Mononuclear cell (primary cell): ENCODE results near the gene OSBPL1A. TPM values are rescaled to one million over a fixed set of nuclear protein-coding genes. Genes with fewer than 3 reads are reported as not detected.

Source experiments
- H3K27me3 ChIP-seq: 2 replicates; pipeline ENCODE4 v1.6.0; 2011; ENCODE audit warnings: low read length, control low read depth; ENCODE audit not compliant: insufficient read depth
- H3K4me1 ChIP-seq: 2 replicates; pipeline ENCODE4 v1.5.1; 2011; ENCODE audit warnings: mild to moderate bottlenecking, low read length, control low read depth; ENCODE audit not compliant: insufficient read depth
- H3K4me3 ChIP-seq: 2 replicates; pipeline ENCODE4 v1.5.1; 2011; ENCODE audit warnings: mild to moderate bottlenecking, low read length, moderate library complexity
- H3K9me3 ChIP-seq: 2 replicates; pipeline ENCODE4 v1.5.1; 2011; ENCODE audit warnings: low read depth, mild to moderate bottlenecking, control low read depth, low read length
- total RNA-seq: library from RNA; depleted of rRNA; stranded (reverse); fragments of >200 nt; gene quantifications from one replicate; pipeline ENCODE4 v1.2.3, GENCODE V29; 2012

OSBPL1A gene
- total RNA-seq, 1 donor: 4.2 TPM

DNA sequence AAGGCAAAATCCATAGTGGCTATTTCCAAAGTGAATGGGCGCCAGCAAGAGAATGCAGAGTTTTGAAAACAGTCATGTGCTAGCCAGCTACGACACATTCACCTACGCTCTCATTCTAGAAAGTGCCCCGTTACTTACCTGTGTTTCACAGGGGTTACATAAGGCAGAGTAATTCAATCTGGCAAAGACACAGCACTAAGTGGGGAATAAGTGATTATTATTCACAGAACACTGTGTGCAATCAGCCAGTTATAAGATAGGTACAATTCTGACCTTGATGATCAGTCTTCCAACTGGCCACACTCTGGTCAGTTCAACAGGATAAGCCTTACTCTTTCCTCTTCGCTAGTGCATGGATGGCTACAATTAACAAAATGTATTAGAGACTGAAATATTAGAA lies 152.9 kb downstream of the OSBPL1A start:
- Histone ChIP-seq H3K27me3 (no peaks in the 10 kb centered on the region), H3K4me1 (no peaks in the 10 kb centered on the region), H3K4me3 (no peak overlapping the region), H3K9me3 (no peaks in the 10 kb centered on the region)

DNA sequence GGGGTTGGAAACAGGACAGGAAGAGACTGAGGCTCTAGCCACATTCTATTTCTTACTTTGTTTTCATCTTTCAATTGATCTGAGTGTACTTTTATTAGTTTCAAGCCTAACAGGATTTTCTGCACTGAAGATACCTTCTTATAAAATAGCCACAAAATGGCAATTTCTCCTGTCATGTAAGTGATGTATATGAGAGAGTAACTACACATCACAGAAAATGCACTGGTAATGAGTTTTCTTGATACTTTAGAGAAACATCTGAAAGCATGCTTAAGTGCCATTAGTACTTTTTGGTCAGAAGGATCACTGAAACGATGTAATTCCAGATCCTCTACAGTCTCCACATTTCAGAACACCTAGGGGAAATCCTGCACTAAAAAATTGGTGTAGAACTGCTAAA lies 153.9 kb downstream of the OSBPL1A start:
- Histone ChIP-seq H3K4me3 (no peak overlapping the region), H3K4me1 (no peaks in the 10 kb centered on the region), H3K27me3 (no peaks in the 10 kb centered on the region), H3K9me3 (no peaks in the 10 kb centered on the region)

DNA sequence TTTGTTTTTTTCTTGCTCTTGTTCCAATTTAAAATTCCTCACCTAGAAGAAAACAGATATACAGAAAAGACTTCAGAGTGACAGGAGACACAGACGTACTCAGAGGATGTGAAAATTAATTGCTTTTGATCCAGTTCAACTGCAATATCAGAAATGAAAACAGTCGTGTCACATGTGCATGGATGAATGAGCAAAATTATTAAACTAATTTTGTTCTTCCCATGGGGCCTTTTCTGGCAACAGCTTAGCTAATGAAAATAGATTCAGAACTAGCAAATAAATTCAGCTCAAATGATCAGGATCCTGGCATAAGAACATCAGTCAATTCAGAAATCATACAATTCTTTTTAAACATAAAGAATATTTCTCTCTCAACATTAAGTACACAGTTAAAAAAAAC lies 158.3 kb downstream of the OSBPL1A start:
- no peaks in the 10 kb centered on the region for H3K9me3 ChIP-seq
- no peak overlapping the region for H3K4me3 ChIP-seq
- H3K4me1 ChIP-seq: no peaks in the 10 kb centered on the region
- H3K27me3 ChIP-seq: no peaks in the 10 kb centered on the region

DNA sequence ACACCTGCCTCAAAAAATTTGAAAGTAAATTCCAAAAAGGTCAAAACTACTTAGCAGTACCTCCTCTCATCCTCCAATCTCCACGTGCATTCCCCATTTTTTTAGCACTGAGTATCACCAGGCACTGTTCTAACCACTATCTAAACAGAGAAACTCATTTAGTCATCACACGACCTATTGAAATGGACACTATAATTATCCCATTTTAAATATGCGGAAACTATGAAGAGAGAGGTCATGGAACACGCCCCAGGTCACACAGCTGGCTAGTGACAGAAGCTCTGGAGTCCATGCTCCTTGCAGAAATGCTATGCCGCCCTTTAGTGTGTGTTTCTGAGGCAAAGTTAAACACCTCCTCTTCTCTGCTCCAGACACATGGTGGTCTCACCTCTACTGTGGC lies 159.2 kb downstream of the OSBPL1A start:
- Histone ChIP-seq H3K4me3 (no peak overlapping the region), H3K4me1 (no peaks in the 10 kb centered on the region), H3K27me3 (no peaks in the 10 kb centered on the region), H3K9me3 (no peaks in the 10 kb centered on the region)

DNA sequence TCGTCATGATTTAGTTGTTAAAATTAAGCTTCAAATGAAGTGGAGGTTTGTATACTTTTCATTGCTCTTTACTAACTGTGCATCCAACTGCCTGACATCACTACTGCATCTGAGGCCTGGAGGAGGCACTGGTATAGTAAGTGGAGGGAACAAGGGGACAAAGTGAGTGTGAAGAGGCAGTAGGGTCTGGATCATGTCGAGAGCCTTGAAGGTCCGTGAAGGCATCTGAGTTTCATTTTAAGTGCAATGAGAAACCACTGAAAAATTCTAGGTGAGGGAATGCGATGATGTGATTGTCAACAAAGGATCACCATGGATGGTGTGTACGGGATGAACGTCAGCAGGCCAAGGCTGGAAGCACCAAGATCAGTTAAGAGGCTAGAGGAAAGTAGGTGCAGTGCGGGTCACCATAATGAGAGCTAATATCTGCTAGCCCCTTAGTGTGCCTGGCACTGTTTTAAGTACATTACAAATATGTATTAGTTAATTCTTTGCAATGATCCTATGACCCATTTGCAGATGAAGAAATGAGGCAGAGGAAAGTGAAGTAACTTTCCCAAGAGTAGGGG lies 162.7 kb downstream of the OSBPL1A start:
- no peaks in the 10 kb centered on the region for H3K9me3 ChIP-seq
- H3K4me3 ChIP-seq: no peak overlapping the region
- no peaks in the 10 kb centered on the region for H3K4me1 ChIP-seq
- no peaks in the 10 kb centered on the region for H3K27me3 ChIP-seq

DNA sequence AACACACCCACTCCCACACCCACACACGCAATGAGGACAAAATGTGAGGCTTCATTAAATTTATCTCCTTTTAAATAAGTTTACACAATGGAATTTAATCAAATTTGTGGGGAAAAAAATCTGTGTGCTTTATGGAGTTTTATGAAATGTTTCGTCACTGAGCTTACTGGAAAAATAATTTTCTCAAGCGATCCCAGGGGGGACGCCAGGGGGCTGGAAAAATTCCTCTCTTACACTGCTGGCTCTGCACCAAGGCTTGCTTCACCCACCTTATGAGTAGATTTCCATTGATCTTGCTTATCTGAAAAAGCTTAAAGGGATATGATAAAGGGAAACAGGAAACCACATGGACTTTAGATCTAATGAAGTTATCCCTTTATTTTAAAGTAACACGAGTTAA lies 163.3 kb downstream of the OSBPL1A start:
- H3K27me3 ChIP-seq: no peaks in the 10 kb centered on the region
- H3K9me3 ChIP-seq: no peaks in the 10 kb centered on the region
- H3K4me1 ChIP-seq: no peaks in the 10 kb centered on the region
- H3K4me3 ChIP-seq: no peak overlapping the region

DNA sequence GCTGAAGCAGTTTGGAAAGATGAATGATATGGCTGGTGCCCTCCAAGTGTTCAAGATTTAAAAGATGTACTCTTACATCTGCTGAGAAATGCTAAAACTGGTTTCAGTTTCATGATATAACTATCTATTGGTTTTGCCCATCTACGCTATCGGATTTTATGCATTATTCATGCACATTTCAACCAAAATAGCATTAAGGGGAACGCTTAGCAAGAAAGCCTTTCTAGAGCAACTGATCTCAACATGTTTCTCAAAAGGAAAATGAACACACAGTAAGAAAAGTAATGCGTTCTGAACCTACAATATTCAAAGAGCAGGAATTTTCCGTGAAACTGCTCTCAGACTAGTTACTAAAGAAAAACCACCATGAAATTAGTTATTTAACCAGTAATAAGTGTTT lies 164.8 kb downstream of the OSBPL1A start:
- no peak overlapping the region for H3K4me3 ChIP-seq

DNA sequence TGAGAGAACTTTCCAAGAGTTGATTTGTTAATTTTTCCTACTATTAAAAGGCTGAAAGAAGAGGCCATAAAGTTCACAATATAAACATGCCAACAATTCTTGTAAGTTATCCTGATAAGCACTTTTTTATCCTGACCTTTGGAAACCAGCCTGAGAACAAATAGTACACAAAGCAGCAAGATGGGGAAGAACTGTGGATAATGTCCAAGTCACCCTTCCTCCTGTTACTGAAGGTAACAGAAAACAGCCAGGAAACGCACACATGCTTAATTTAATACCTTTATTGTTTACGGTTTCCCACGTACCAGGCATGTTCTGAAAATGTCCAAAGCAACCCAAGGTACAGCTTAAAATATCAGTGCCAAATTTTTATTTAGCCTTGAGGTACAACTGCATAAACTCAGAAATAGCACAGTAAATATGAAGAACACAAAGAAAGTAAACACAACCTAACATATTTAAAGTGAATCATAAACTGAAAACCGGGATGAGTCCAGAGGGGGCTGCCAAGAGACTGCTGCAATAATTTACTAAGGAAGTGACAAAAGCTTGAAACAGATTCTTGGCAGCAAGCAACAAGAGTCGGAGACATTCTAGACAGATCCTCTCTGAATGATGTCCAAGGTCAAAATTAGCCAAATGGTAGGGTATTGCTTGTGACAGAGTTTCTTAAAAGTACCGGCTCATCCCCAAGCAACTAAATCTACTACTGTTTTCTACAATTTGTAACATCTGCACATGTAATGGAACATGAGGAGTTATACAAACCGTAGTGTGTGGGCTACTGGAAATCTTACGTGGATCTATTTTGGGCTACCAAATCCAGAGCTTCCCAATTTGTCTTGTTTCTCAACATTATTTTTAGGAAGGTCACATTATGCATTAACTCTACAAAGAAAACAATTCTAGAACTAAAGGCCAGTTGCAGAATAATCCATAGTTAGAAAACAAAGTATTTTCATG lies 165.6 kb downstream of the OSBPL1A start:
- no peaks in the 10 kb centered on the region for H3K4me1 ChIP-seq
- no peaks in the 10 kb centered on the region for H3K27me3 ChIP-seq
- no peak overlapping the region for H3K4me3 ChIP-seq
- no peaks in the 10 kb centered on the region for H3K9me3 ChIP-seq

More for the DNA sequence above, 164.8 kb downstream of the OSBPL1A start:
- no peaks in the 10 kb centered on the region for H3K4me1 ChIP-seq
- no peaks in the 10 kb centered on the region for H3K9me3 ChIP-seq
- no peaks in the 10 kb centered on the region for H3K27me3 ChIP-seq

DNA sequence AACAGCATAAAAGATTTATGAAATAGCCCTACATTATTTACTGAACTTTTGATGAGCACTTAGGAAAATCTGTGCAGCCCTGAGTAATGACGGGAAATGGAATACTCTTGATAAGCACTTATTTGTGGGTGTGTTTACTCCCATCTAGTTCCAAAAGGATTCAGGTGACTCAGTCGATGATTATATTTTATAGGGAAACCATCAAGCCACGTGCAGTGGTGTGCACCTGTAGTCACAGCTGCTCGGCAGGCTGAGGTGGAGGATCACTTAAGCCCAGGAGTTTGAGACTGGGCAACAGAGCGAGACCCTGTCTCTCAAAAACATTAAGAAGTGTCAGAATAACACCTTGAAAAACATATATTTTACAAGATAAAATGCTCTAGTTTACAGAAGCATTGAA lies 166.9 kb downstream of the OSBPL1A start:
- Histone ChIP-seq H3K4me1 (no peaks in the 10 kb centered on the region), H3K9me3 (no peaks in the 10 kb centered on the region), H3K27me3 (no peaks in the 10 kb centered on the region), H3K4me3 (no peak overlapping the region)

DNA sequence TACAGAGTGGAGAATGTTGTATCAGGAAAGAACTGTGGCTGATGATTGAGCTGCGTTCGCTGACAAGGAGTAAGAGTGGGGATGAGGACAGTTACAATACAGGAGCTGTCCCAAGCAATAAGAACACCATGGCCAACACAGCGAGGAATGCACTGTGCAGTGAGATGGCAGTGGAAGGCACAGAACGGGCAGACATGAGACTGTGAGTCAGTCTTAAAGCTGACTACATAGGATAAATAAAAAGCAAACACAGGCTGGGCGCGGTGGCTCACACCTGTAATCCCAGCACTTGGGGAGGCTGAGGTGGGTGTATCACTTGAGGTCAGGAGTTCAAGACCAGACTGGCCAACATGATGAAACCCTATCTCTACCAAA lies 169.0 kb downstream of the OSBPL1A start:
- Histone ChIP-seq H3K4me1 (no peaks in the 10 kb centered on the region), H3K4me3 (no peak overlapping the region), H3K9me3 (no peaks in the 10 kb centered on the region), H3K27me3 (no peaks in the 10 kb centered on the region)

DNA sequence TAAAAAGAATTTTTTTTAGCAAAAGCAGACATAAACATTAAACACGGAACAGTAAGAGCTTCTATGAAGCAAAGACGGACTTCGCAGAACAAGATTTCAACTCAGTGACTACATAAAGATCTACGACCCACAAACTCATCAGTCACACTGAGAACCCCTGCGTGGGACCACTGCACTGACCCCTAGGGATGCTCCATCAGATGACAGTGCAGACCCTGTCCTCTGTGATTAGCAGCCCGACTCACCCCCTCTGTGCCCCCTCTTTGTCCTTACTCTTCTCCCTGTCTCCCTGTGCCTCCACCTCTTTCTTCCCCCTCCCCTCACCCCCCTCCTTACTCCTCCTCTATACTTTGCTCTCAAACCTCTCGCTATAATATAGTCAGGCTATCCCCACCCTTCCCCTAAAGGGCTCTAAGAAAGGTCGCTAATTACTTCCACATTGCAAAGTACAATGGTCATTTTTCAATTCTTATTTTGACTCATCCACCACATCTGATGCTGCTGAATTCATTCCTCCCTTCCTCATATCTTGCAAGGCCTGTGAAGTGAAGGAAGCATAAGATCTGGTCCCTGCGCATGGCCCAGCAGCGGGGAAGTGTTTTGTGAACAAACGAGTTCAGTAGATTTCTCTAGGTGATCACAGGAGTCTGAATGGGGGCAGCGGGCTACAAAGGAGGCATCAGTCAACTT lies 169.5 kb downstream of the OSBPL1A start:
- Histone ChIP-seq H3K4me1 (no peaks in the 10 kb centered on the region), H3K27me3 (no peaks in the 10 kb centered on the region), H3K4me3 (no peak overlapping the region), H3K9me3 (no peaks in the 10 kb centered on the region)

DNA sequence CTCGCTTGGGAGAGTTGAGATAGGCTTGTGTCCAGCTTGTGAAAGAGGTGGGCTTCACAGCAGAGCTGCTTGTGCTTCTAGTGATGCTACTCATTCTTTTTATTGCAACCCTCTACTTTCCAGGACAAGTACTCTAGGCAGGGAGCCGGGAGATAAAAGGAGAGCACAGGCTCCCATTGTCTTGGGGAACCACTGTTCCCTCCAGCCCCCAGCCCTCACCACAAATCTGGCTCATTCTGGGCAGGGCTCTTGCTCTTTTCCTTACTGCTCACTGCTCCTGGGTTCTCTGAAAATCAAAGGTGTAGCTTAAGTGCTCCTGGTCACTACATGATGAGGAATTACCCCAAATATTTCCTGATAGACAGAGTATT lies 177.3 kb downstream of the OSBPL1A start:
- no peaks in the 10 kb centered on the region for H3K9me3 ChIP-seq

DNA sequence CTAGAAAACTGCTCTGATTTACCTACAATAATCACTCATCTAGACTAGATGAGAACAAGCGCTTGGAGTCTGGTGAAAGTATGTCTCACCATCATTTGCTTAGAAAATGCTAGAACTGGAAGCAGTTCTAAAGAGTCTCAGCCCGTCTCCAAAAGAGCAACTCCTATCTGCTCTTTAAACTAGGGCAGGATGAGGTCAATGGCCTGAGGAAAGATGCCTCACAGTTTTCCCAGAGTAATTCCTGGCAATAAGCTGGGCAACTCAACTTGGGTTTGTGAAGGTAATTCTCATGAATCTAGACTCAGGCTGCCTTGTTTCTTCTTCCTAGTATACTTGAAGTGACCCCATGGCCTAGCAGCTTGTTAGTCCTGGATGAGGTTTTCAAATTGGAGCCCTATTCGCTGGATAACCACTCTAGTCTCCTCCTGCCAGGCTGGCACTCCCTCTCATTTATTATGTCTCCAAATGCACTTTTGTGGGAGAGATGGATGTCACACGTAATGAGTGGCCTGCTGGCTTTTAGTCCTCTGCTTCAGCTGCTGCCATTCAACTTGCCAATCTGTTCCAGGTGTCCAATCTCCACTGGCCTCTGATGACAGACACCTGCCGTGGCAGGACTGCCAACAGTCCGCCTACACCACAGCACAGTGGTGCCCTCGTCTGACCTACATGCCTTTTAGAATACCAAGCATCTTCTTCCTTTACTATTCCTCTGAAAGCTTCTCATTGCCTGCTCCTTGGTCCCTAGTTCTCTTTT lies 177.9 kb downstream of the OSBPL1A start:
- Histone ChIP-seq H3K4me3 (no peak overlapping the region), H3K4me1 (no peaks in the 10 kb centered on the region), H3K27me3 (no peaks in the 10 kb centered on the region), H3K9me3 (no peaks in the 10 kb centered on the region)

More for the DNA sequence above, 177.3 kb downstream of the OSBPL1A start:
- Histone ChIP-seq H3K4me3 (no peak overlapping the region), H3K27me3 (no peaks in the 10 kb centered on the region), H3K4me1 (no peaks in the 10 kb centered on the region)

DNA sequence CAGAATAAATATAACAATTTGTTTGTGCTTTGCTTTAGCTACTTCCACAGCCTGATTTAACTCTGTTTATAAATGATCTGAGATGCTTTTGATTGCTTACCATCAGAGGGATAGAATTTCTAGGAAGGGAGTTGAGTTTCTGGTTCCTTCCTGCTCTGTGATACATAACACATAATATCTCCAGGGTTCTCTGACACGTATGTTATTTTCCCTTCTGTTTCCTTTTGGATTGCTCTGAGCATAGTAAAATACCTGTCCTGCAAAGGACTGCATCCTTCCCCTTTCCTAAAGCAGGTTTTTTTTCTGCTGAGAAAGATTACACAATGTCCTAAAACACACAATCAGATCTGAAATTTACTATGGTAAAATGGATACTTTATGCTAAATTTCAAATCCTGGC lies 182.7 kb downstream of the OSBPL1A start:
- Histone ChIP-seq H3K9me3 (no peaks in the 10 kb centered on the region), H3K27me3 (no peaks in the 10 kb centered on the region), H3K4me1 (no peaks in the 10 kb centered on the region), H3K4me3 (no peak overlapping the region)

DNA sequence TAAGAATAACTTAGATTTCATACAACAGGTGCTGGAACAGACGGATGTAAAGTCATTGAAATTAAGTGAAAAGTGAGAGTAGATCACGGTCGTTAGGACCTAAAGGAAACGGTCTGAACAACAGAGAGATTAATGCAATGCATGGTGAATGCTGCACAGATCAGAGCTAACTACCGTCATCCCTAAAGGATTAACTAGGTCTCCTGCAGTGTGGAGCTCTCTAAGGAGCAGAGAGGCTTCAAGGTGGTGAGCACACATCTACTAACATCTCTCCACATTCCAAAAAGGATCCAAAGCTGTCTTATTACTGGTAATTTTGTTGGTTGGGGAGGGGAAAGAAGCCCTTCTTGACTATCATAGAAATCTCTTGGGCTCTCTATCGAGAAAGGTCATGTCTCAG lies 183.5 kb downstream of the OSBPL1A start:
- Histone ChIP-seq H3K9me3 (no peaks in the 10 kb centered on the region), H3K4me3 (no peak overlapping the region), H3K4me1 (no peaks in the 10 kb centered on the region), H3K27me3 (no peaks in the 10 kb centered on the region)
